Activated naive CD8-positive, alpha-beta T cell treated with anti-CD3 and anti-CD28 coated beads, Interleukin-2, amount 50 U/mL, for 16 hours (primary cell): ENCODE measurements around the gene ASB4.

Experiments
- DNase-seq: peaks from one replicate; pipeline ENCODE4 v3.0.0-alpha.2; 2020; ENCODE audit warnings: low read depth, low spot score

The ASB4 gene

GRCh38 chr7:95526128-95526738, 40.5 kb downstream of the ASB4 start:
- DNase-seq: no peak

GRCh38 chr7:95527033-95527775, 41.5 kb downstream of the ASB4 start:
- DNase-seq: no peak

- no peak for DNase-seq
Observed at GRCh38 chr7:95527776-95528250, 42.1 kb downstream of the ASB4 start.

GRCh38 chr7:95529701-95530100, 44.0 kb downstream of the ASB4 start:
- DNase-seq: no peak

GRCh38 chr7:95530881-95531280, 45.1 kb downstream of the ASB4 start:
- DNase-seq: no peak

GRCh38 chr7:95531605-95532219, 46.0 kb downstream of the ASB4 start:
- no peak for DNase-seq

GRCh38 chr7:95534796-95535195, 49.1 kb downstream of the ASB4 start:
- DNase-seq: no peak

- DNase-seq: no peak
Observed at GRCh38 chr7:95535662-95536061, 49.9 kb downstream of the ASB4 start.

- DNase-seq: no peak
Observed at GRCh38 chr7:95536656-95537311, 51.0 kb downstream of the ASB4 start.

- no peak for DNase-seq
Observed at GRCh38 chr7:95537468-95537867, 51.7 kb downstream of the ASB4 start.

GRCh38 chr7:95539426-95539825, 53.7 kb downstream of the ASB4 start:
- DNase-seq: no peak

- DNase-seq: no peak
Observed at GRCh38 chr7:95540366-95540765, 54.6 kb downstream of the ASB4 start.

- DNase-seq: no peak
Observed at GRCh38 chr7:95543312-95543711, 57.6 kb downstream of the ASB4 start.

- no peak for DNase-seq
Observed at GRCh38 chr7:95544171-95544570, 58.4 kb downstream of the ASB4 start.

- no peak for DNase-seq
Observed at GRCh38 chr7:95545007-95545615, 59.4 kb downstream of the ASB4 start.

GRCh38 chr7:95545673-95546072, 59.9 kb downstream of the ASB4 start:
- no peak for DNase-seq

- DNase-seq: no peak
Observed at GRCh38 chr7:95546647-95547046, 60.9 kb downstream of the ASB4 start.

GRCh38 chr7:95547361-95548348, 61.9 kb downstream of the ASB4 start:
- DNase-seq: no peak

- no peak for DNase-seq
Observed at GRCh38 chr7:95549818-95550529, 64.2 kb downstream of the ASB4 start.

- DNase-seq: no peak
Observed at GRCh38 chr7:95550546-95550945, 64.8 kb downstream of the ASB4 start.
